Natural killer cell (primary cell): ENCODE measurements around the gene CYB5D1. TPM values are rescaled to one million over a fixed set of nuclear protein-coding genes. Genes with fewer than 3 reads are reported as not detected.

Source experiments
- ATAC-seq, 3 donors: fragments of 150-1000 bp in 2 of 3; fragments of 200-7000 bp in 1 of 3; cut with Tn5 transposase; 1 replicate in 1 of 3; 2 replicates in 2 of 3; pipeline ENCODE4 v1.10.0; 2021; ENCODE audit warnings: mild to moderate bottlenecking in 2 of 3, moderate library complexity in 2 of 3
- DNase-seq, 2 donors: peaks; one replicate each; pipeline versions ENCODE4 v3.0.0 to v3.0.0-alpha.2; 2013 to 2021; ENCODE audit warnings: mixed read lengths in 1 of 2
- H3K27ac ChIP-seq: one replicate; pipeline ENCODE4 v1.5.1; 2013; ENCODE audit warnings: mild to moderate bottlenecking, low read length
- H3K27me3 ChIP-seq: one replicate; pipeline ENCODE4 v1.6.1; 2013; ENCODE audit warnings: low read length; ENCODE audit not compliant: control insufficient read depth, insufficient read depth
- H3K36me3 ChIP-seq: one replicate; pipeline ENCODE4 v1.6.1; 2013; ENCODE audit warnings: low read length; ENCODE audit not compliant: control insufficient read depth, insufficient read depth
- H3K4me1 ChIP-seq: one replicate; pipeline ENCODE4 v1.6.1; 2013; ENCODE audit warnings: low read length; ENCODE audit not compliant: control insufficient read depth, insufficient read depth
- H3K4me3 ChIP-seq: one replicate; pipeline ENCODE4 v1.5.1; 2013; ENCODE audit warnings: low read length
- H3K9me3 ChIP-seq: one replicate; pipeline ENCODE4 v1.6.1; 2013; ENCODE audit warnings: low read length; ENCODE audit not compliant: control insufficient read depth, insufficient read depth
- H3K27ac Mint-ChIP-seq, 2 donors: one replicate each; pipeline ENCODE4 v1.8.0; 2022; ENCODE audit warnings: mild to moderate bottlenecking in 2 of 2, mixed read lengths in 2 of 2, moderate library complexity in 1 of 2
- H3K27me3 Mint-ChIP-seq, 2 donors: one replicate each; pipeline ENCODE4 v1.8.0; 2022; ENCODE audit warnings: low read depth in 2 of 2, mixed read lengths in 2 of 2
- H3K36me3 Mint-ChIP-seq: one replicate; pipeline ENCODE4 v1.8.0; 2022; ENCODE audit warnings: mixed read lengths
- H3K4me1 Mint-ChIP-seq, 2 donors: one replicate each; pipeline ENCODE4 v1.8.0; 2022; ENCODE audit warnings: mixed read lengths in 2 of 2
- H3K4me3 Mint-ChIP-seq: one replicate; pipeline ENCODE4 v1.8.0; 2022; ENCODE audit warnings: mild to moderate bottlenecking, moderate library complexity, mixed read lengths
- H3K9me3 Mint-ChIP-seq, 2 donors: one replicate each; pipeline ENCODE4 v1.8.0; 2022; ENCODE audit warnings: mixed read lengths in 2 of 2
- WGBS: methylation state at CpG from one replicate; pipeline ENCODE4 v1.1.7; 2013; ENCODE audit warnings: missing lambda C conversion rate; ENCODE audit not compliant: insufficient coverage; 5-methylcytosine and 5-hydroxymethylcytosine counted together
- intact Hi-C: fragments of 100-400 bp; cut with micrococcal nuclease; formaldehyde crosslinking; loops from one replicate; pipeline ENCODE4 v1.14.2; 2022
- total RNA-seq, 4 donors: library from RNA; stranded (reverse); fragments of 120-200 nt in 1 of 4; gene quantifications; one replicate each; pipeline versions ENCODE4 v1.2.3 to v1.2.4, GENCODE V29; 2013 to 2022
- TF ChIP-seq, protein P1 (sequence below): fragments of 200-600 bp; IDR thresholded peaks from one replicate; pipeline ENCODE4 v1.8.0; 2022; ENCODE audit warnings: antibody characterized with exemption

Gene CYB5D1
- total RNA-seq, 3 donors from 2014 or later (not counting 1 experiment from before 2014, with no cell fraction given) = 11.0 to 18.3 (median 11.5) TPM

DNA sequence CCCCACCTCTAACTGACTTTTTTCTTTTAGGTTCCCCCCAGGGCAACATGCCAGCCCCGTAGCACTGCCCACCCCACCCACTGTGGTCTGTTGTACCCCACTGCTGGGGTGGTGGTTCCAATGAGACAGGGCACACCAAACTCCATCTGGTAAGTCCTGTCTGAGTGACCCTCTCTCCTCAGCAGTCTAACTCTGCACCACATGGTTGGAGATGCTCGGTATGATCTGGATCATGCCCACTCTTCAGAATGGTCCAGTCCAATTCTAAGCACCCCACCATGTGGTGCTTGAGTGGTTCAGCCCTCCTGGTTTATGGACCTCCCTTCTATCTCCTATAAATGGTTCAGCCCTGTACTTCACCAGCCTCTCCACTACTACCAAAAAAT is 17.9 kb upstream of the CYB5D1 start:
- H3K36me3 Mint-ChIP-seq = no peaks in the 10 kb centered on the region
- no peaks in the 10 kb centered on the region for H3K9me3 Mint-ChIP-seq
- 90% methylated on average over 2 of the region's 2 CpGs for WGBS

DNA sequence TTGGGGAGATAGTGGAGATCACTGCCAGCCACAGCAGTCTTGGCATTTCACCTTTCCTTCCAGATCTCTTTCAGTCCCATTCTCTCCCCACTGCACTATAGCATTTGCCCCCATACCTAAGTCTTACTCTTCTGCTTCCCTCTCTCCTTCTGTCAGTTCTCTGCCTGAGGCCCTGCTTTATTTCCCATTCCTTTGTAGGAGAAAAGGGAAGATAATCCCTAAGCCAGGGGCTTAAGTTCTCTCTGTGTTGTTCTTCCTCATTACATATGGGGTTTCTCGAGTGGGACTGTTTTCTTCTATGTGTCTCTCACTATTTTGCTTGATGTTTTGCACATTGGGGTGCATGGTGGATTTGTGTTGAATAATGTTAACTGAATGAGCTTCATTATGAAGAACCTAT is 17.4 kb upstream of the CYB5D1 start:
- H3K36me3 Mint-ChIP-seq = no peaks in the 10 kb centered on the region
- H3K27ac Mint-ChIP-seq = peak overlapping the region; percentile 100

More for the DNA sequence above, 17.9 kb upstream of the CYB5D1 start:
- peaks cover 67 to 90% of the 10 kb centered on the region in 2 donors for H3K4me1 Mint-ChIP-seq
- Histone ChIP-seq H3K27me3 (no peaks in the 10 kb centered on the region), H3K9me3 (no peaks in the 10 kb centered on the region), H3K36me3 (no peaks in the 10 kb centered on the region), H3K27ac (no peak overlapping the region), H3K4me3 (no peak overlapping the region), H3K4me1 (peaks cover 68% of the 10 kb centered on the region)
- H3K4me3 Mint-ChIP-seq = peak overlapping the region; percentile 100
- no peak for ATAC-seq
- intact Hi-C loops = loop anchor here (5.0 to 10.0 kb wide), 6 partner anchors 92 to 533 kb away; partner anchors contain the start of genes CNTROB, CTC1, EIF5A and PFAS
- peak in 1 of 2 donors; percentile 58 for DNase-seq
- TF ChIP-seq, protein P1, sequence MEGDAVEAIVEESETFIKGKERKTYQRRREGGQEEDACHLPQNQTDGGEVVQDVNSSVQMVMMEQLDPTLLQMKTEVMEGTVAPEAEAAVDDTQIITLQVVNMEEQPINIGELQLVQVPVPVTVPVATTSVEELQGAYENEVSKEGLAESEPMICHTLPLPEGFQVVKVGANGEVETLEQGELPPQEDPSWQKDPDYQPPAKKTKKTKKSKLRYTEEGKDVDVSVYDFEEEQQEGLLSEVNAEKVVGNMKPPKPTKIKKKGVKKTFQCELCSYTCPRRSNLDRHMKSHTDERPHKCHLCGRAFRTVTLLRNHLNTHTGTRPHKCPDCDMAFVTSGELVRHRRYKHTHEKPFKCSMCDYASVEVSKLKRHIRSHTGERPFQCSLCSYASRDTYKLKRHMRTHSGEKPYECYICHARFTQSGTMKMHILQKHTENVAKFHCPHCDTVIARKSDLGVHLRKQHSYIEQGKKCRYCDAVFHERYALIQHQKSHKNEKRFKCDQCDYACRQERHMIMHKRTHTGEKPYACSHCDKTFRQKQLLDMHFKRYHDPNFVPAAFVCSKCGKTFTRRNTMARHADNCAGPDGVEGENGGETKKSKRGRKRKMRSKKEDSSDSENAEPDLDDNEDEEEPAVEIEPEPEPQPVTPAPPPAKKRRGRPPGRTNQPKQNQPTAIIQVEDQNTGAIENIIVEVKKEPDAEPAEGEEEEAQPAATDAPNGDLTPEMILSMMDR = no peak
- H3K27ac Mint-ChIP-seq = peak overlapping the region; percentile 100
- H3K27me3 Mint-ChIP-seq = peaks cover 0 to 11% of the 10 kb centered on the region in 2 donors

DNA sequence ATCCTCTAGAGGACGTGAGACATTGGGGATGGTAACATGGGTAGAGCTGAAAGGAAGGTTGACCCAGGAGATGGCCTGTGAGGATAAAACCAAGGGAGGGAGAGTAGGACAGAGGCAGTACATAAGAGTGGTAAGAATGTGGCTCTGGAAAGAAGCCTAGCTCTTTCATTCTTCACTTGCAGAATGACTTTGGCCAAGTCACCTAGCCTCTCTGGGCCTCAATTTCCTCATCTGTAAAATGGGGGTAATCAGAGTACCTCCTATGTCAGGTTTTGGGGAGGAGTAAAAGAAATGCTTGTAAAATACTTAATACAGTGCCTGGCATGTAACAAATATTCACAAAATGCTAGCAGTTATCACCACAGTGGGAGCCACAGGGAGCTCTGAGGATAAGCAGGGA is 16.9 kb upstream of the CYB5D1 start:
- H3K4me1 Mint-ChIP-seq = peaks cover 67 to 91% of the 10 kb centered on the region in 2 donors
- peaks cover 0 to 8% of the 10 kb centered on the region in 2 donors for H3K27me3 Mint-ChIP-seq
- H3K27ac Mint-ChIP-seq = peak overlapping the region; percentile 100
- Histone ChIP-seq H3K27ac (peak overlapping the region; percentile 100), H3K4me1 (peaks cover 75% of the 10 kb centered on the region), H3K27me3 (no peaks in the 10 kb centered on the region), H3K36me3 (no peaks in the 10 kb centered on the region), H3K9me3 (no peaks in the 10 kb centered on the region), H3K4me3 (no peak overlapping the region)
- ATAC-seq = no peak
- no peak for DNase-seq
- peak overlapping the region; percentile 100 for H3K4me3 Mint-ChIP-seq
- TF ChIP-seq, protein P1 = no peak
- no peaks in the 10 kb centered on the region for H3K36me3 Mint-ChIP-seq
- 82% methylated on average over 1 of the region's 1 CpG for WGBS
- intact Hi-C loops = loop anchor here (5.0 to 10.0 kb wide), 6 partner anchors 91 to 534 kb away; partner anchors contain the start of genes CNTROB, CTC1, EIF5A and PFAS
- H3K9me3 Mint-ChIP-seq = no peaks in the 10 kb centered on the region

More for the DNA sequence above, 17.4 kb upstream of the CYB5D1 start:
- no peaks in the 10 kb centered on the region for H3K27me3 ChIP-seq
- TF ChIP-seq, protein P1 = no peak
- no peaks in the 10 kb centered on the region for H3K9me3 ChIP-seq
- H3K4me1 Mint-ChIP-seq = peaks cover 67 to 89% of the 10 kb centered on the region in 2 donors
- H3K27ac ChIP-seq = peak overlapping the region; percentile 100
- ATAC-seq = no peak
- peaks cover 74% of the 10 kb centered on the region for H3K4me1 ChIP-seq
- H3K27me3 Mint-ChIP-seq = peaks cover 0 to 8% of the 10 kb centered on the region in 2 donors
- DNase-seq = no peak
- H3K4me3 ChIP-seq = no peak overlapping the region
- H3K4me3 Mint-ChIP-seq = peak overlapping the region; percentile 100
- H3K36me3 ChIP-seq = no peaks in the 10 kb centered on the region
- WGBS = no CpG with 5 or more reads among the region's 1 CpG
- intact Hi-C loops = loop anchor here (5.0 to 10.0 kb wide), 6 partner anchors 92 to 533 kb away; partner anchors contain the start of genes CNTROB, CTC1, EIF5A and PFAS
- no peaks in the 10 kb centered on the region for H3K9me3 Mint-ChIP-seq
